OCI-LY3 (cell line): Measurements from ENCODE around the gene OGFR.

Experiments
- H2AFZ ChIP-seq: fragments of 200-600, 300-600 bp; shearing (Covaris generic); 2 replicates; pipeline ENCODE4 v1.6.0; 2014; ENCODE audit warnings: antibody characterized with exemption, low read depth, low read length
- H3K27ac ChIP-seq: fragments of 200-600, 300-600 bp; sonication (generic); 2 replicates; pipeline ENCODE4 v1.5.1; 2014; ENCODE audit warnings: mild to moderate bottlenecking, low read length, moderate library complexity, mixed read lengths
- H3K27me3 ChIP-seq: fragments of 200-600, 300-600 bp; sonication (generic); 2 replicates; pipeline ENCODE4 v1.6.1; 2014; ENCODE audit warnings: low read depth, low read length, mixed read lengths
- H3K36me3 ChIP-seq: fragments of 200-600, 300-600 bp; sonication (generic); replicated peaks from 2 replicates; pipeline ENCODE3; 2014; ENCODE audit warnings: low read depth, low read length, mixed read lengths
- H3K4me1 ChIP-seq: fragments of 300-600, 200-600 bp; sonication (generic); 2 replicates; pipeline ENCODE4 v1.6.1; 2014; ENCODE audit warnings: low read length, mixed read lengths
- H3K4me2 ChIP-seq: fragments of 200-600, 300-600 bp; sonication (generic); 2 replicates; pipeline ENCODE4 v1.6.1; 2014; ENCODE audit warnings: low read length, mixed read lengths
- H3K4me3 ChIP-seq: fragments of 300-600, 200-600 bp; sonication (generic); 2 replicates; pipeline ENCODE4 v1.5.1; 2014; ENCODE audit warnings: antibody characterized with exemption, mild to moderate bottlenecking, low read length, moderate library complexity
- H3K79me2 ChIP-seq: fragments of 300-600, 200-600 bp; shearing (Covaris generic); 2 replicates; pipeline ENCODE4 v1.6.1; 2014; ENCODE audit warnings: mild to moderate bottlenecking, low read length, mixed read lengths
- H3K9ac ChIP-seq: fragments of 300-600, 200-600 bp; shearing (Covaris generic); 2 replicates; pipeline ENCODE4 v1.6.0; 2014; ENCODE audit warnings: mild to moderate bottlenecking, low read length, moderate library complexity
- H3K9me3 ChIP-seq: fragments of 200-600, 300-600 bp; shearing (Covaris generic); 2 replicates; pipeline ENCODE4 v1.6.1; 2014; ENCODE audit warnings: low read length, mixed read lengths; ENCODE audit not compliant: insufficient read depth
- H4K20me1 ChIP-seq: fragments of 200-600, 300-600 bp; sonication (generic); 2 replicates; pipeline ENCODE4 v1.6.1; 2016; ENCODE audit warnings: low read length, mixed read lengths; ENCODE audit not compliant: insufficient read depth
- CTCF ChIP-seq: fragments of 200-600, 300-600 bp; sonication (generic); IDR thresholded peaks from 2 replicates; pipeline ENCODE4 v1.5.1; 2014; ENCODE audit warnings: antibody characterized with exemption, low read length, low read depth
- EZH2phosphoT487 ChIP-seq: fragments of 200-600 bp; shearing (Covaris generic); IDR thresholded peaks from 2 replicates; pipeline ENCODE4 v1.6.1; 2018; ENCODE audit warnings: antibody characterized with exemption, mixed run types, low read depth

The OGFR gene

GRCh38 chr20:62770916-62771315 lies 33.7 kb upstream of the OGFR start:
- Histone ChIP-seq H3K9me3 (no peaks in the 10 kb centered on the region), H3K27ac (no peak overlapping the region), H3K36me3 (no peaks in the 10 kb centered on the region), H2AFZ (no peak overlapping the region), H3K4me1 (no peaks in the 10 kb centered on the region), H3K4me3 (no peak overlapping the region), H3K4me2 (no peak overlapping the region), H4K20me1 (no peaks in the 10 kb centered on the region), H3K9ac (no peak overlapping the region), H3K27me3 (peaks cover 14% of the 10 kb centered on the region), H3K79me2 (no peaks in the 10 kb centered on the region)
- TF ChIP-seq EZH2phosphoT487 (no peak), CTCF (no peak)

DNA sequence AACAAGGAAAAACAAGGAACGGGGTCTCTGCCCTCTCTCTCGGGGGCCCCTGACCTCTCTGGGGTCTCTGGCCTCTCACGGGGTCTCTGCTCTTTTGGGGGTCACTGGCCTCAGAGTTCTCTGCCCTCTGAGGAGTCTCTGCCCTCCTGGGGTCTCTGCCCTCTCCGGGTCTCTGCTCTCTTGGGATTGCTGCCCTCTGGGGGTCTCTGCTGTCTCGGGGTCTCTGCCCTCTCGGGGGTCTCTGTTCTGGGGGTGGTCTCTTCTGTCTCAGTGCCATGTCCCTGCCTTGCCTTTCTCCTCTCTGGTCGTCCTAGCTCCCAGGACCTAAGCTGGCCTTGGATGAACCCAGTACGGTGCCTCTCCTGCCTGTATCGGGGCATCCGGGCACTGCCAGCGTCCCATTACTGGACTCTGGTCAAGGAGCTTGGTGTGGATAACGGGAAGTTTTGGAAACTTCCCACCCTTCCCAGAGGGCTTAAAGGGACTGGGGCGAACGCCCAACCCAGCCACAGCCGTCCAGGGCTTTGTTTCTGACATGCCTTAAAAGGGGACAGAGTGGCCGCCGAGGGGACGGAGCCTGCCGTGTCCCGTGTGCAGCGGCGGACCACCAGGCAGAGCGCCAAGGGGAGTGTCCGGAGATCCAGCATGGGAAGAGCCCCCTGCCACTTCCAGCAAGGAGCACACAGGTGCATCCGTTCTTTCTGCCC lies 33.1 kb upstream of the OGFR start:
- Histone ChIP-seq H3K27me3 (peaks cover 13% of the 10 kb centered on the region), H3K4me2 (no peak overlapping the region), H3K9me3 (no peaks in the 10 kb centered on the region), H3K27ac (no peak overlapping the region), H3K36me3 (no peaks in the 10 kb centered on the region), H2AFZ (no peak overlapping the region), H3K79me2 (no peaks in the 10 kb centered on the region), H3K4me3 (no peak overlapping the region), H4K20me1 (no peaks in the 10 kb centered on the region), H3K4me1 (peaks cover 2% of the 10 kb centered on the region), H3K9ac (no peak overlapping the region)
- TF ChIP-seq EZH2phosphoT487, result no peak
- no peak for TF ChIP-seq CTCF

DNA sequence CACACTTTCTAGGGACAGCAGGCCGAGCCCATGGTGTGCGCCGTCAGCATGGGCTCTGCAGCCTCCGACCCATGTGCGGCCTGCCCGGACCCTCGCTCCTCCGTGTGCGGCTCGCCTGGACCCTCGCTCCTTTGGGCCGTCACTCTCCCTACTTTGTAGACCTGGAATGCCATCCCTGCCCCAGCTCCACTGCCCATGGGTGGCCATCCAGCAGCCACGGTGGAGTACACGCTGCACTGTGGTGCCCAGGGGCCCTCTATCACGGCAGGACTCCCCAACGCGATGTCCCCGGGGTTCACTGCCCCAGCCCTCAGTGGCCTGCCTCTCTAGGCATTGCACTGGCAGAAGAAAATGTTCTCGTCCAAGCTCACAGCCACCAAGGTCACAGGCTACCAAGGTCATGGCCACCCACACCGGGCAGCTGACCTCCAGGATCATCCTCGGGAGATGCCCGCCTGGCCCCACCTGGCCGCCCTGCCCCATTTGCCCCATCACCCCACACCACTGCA lies 32.5 kb upstream of the OGFR start:
- no peaks in the 10 kb centered on the region for H3K79me2 ChIP-seq
- H3K9me3 ChIP-seq, result no peaks in the 10 kb centered on the region
- no peaks in the 10 kb centered on the region for H4K20me1 ChIP-seq
- H3K9ac ChIP-seq, result no peak overlapping the region
- no peak overlapping the region for H3K4me3 ChIP-seq
- peaks cover 7% of the 10 kb centered on the region for H3K4me1 ChIP-seq
- no peak overlapping the region for H3K4me2 ChIP-seq
- no peak for TF ChIP-seq EZH2phosphoT487
- no peak for TF ChIP-seq CTCF
- peaks cover 11% of the 10 kb centered on the region for H3K27me3 ChIP-seq
- H3K36me3 ChIP-seq, result no peaks in the 10 kb centered on the region
- H3K27ac ChIP-seq, result no peak overlapping the region
- H2AFZ ChIP-seq, result no peak overlapping the region

DNA sequence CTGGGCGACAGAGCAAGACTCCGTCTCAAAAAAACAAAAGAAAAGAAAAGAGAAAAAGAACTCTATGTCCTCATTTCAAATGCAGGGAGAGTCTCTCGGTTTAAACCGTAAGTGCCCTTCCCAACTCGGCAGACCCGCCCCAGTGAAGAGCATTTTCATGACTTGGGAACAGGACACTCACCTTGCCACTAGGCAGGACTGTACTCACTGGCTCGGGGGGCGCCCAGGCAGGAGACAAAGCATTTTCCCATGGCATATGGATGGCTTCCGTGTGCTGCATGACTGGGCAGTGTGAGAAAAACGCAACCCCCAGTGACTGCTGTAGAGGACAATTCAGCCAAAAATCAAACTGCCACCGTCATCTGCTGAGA lies 32.0 kb upstream of the OGFR start:
- H3K27me3 ChIP-seq, result peaks cover 11% of the 10 kb centered on the region
- H3K36me3 ChIP-seq, result no peaks in the 10 kb centered on the region
- H4K20me1 ChIP-seq, result no peaks in the 10 kb centered on the region
- no peak overlapping the region for H3K9ac ChIP-seq
- no peak overlapping the region for H2AFZ ChIP-seq
- TF ChIP-seq EZH2phosphoT487 (no peak), CTCF (no peak)
- peaks cover 9% of the 10 kb centered on the region for H3K4me1 ChIP-seq
- no peak overlapping the region for H3K4me2 ChIP-seq
- H3K4me3 ChIP-seq, result no peak overlapping the region
- H3K79me2 ChIP-seq, result no peaks in the 10 kb centered on the region
- no peaks in the 10 kb centered on the region for H3K9me3 ChIP-seq
- no peak overlapping the region for H3K27ac ChIP-seq
